Measurements from ENCODE around the gene NUDT11. TPM values are rescaled to one million over a fixed set of nuclear protein-coding genes. Genes with fewer than 3 reads are reported as not detected.

The NUDT11 gene
- total RNA-seq, 4 donors from 2014 or later, result 1.2 to 3.4 (median 2.7) TPM

- DNase-seq (ENCODE audit: extremely low spot score), result no peak
- Histone ChIP-seq H3K4me3 (no peak overlapping the region), H3K27ac (replicated peaks in 1 of 4) (no peak overlapping the region), H3K27me3 (no peaks in the 10 kb centered on the region), H3K9me3 (no peaks in the 10 kb centered on the region), H3K4me1 (no peaks in the 10 kb centered on the region), H3K36me3 (no peaks in the 10 kb centered on the region)
- TF ChIP-seq POLR2A (IDR thresholded peaks at IDR 0.05; ENCODE audit: low read depth) (no peak), POLR2AphosphoS5 (IDR thresholded peaks at IDR 0.05) (no peak), CTCF (IDR thresholded peaks at IDR 0.05) (no peak), EP300 (IDR thresholded peaks at IDR 0.05) (no peak)
- intact Hi-C loops (cut with DNase I), result no loop called here
- 68% methylated on average over 7 of the region's 7 CpGs for WGBS
These were observed 40.1 kb downstream of the NUDT11 start for GRCh38 chrX:51456246-51456645.

GRCh38 chrX:51440365-51440764 lies 56.0 kb downstream of the NUDT11 start:
- Histone ChIP-seq H3K36me3 (no peaks in the 10 kb centered on the region), H3K4me1 (no peaks in the 10 kb centered on the region), H3K9me3 (no peaks in the 10 kb centered on the region), H3K27ac (replicated peaks in 1 of 4) (no peak overlapping the region), H3K4me3 (no peak overlapping the region), H3K27me3 (no peaks in the 10 kb centered on the region)
- intact Hi-C loops (cut with DNase I), result no loop called here
- no peak for DNase-seq (ENCODE audit: extremely low spot score)
- TF ChIP-seq POLR2A (IDR thresholded peaks at IDR 0.05; ENCODE audit: low read depth) (no peak), CTCF (IDR thresholded peaks at IDR 0.05) (no peak), POLR2AphosphoS5 (IDR thresholded peaks at IDR 0.05) (no peak), EP300 (IDR thresholded peaks at IDR 0.05) (no peak)
- WGBS, result no CpG with 5 or more reads among the region's 1 CpG

Other genes starting within 250 kb of the NUDT11 start
- 1 to 10 TPM in 3 of 4 donors, under 1 TPM in 1; 0.83 to 4.8 (median 3.2) TPM for gene NUDT10, start 163.8 kb downstream of the NUDT11 start, total RNA-seq
- not detected for gene CENPVL3, start 122.3 kb upstream of the NUDT11 start, total RNA-seq
- gene CENPVL2, start 186.2 kb upstream of the NUDT11 start, total RNA-seq, result not detected
- not detected for gene CENPVL1, start 213.9 kb upstream of the NUDT11 start, total RNA-seq
- 1 to 10 TPM; 4.6 to 7.5 (median 5.9) TPM for gene GSPT2, start 246.8 kb upstream of the NUDT11 start, total RNA-seq